Stimulated activated CD4-positive, alpha-beta T cell treated with anti-CD3 and anti-CD28 coated beads, Interleukin-2, amount 100 ng/mL, for 48 hours (primary cell): ENCODE data around the gene SKA1.
"Not testable (repeated sequence)": the region's sequence is repeated elsewhere in the genome, so short reads cannot be mapped to it uniquely, and the experiment has no call there.

Experiments
- DNase-seq, 2 donors: peaks; one replicate each; pipeline ENCODE4 v3.0.0-alpha.2; 2020

SKA1 gene

DNA sequence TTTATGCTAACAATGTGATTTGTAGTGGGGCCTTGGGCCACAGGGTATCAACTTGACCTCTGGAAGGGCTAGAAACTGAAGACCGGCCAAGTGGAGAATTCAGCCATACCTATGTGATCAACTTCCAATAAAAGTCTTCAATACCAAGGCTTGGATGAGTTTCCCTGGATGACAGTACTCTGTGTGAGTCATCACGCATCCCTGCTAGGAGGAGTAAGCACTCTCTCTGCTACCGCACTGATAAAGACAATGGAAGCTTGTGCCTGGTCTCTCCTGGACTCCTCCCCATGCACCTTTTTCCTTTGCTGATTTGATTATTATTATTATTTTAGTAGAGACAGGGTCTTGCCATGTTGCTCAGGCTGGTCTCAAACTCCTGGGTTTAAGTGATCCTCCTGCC lies 58.1 kb downstream of the SKA1 start:
- DNase-seq = no peak

DNA sequence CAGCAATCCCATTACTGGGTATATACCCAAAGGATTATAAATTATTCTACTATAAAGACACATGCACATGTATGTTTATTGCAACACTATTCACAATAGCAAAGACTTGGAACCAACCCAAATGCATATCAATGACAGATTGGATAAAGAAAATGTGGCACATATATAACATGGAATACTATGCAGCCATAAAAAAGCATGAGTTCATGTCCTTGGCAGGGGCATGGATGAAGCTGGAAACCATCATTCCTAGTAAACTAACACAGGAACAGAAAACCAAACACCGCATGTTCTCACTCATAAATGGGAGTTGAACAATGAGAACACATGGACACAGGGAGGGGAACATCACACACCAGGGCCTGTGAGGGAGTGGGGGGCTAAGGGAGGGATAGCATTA lies 61.9 kb downstream of the SKA1 start:
- not testable (repeated sequence) for DNase-seq

DNA sequence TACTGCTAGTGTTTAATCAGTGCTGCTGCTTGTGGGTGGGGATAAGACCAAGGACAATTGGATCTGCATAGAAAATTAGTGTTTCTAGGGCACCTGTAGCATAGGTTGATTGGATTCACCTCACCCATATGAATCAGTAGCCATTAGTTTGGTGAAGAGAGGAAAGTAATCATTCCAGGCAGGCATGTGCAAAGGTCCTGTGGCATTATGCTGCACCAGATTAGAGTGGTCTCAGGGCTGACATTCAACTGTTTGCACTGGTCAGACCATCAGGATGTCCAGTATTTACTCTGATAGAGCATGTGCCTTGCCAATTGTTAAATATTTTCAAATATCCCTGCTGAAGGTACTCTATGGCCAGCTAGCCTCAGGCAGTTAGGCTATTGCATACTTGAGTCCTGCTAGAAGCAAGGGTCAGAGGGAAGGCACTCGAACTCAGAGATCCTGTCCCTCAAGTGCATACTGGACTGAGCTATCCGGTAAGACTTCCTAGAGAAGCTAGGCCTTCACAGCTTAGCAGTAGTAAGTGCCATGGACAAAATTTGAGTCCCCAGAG lies 64.7 kb downstream of the SKA1 start:
- DNase-seq = no peak

DNA sequence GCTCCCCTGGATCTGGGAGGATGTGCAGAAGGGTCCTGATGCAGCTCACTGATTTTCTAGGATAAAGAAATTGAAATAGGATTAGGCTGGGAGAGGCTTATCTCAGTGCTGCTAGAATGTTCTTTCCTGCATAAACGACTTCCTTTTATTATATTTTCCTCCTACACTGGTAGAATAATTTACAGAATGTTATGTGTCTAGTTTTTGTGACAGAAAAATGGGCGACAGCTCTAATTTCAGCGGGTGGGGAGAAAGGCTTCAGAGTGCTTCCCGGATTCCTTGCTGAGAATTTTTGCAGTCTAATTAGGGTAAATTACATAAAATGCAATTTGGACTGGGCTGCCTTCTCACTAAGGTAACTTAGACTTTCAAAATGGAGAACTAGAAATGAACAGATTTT lies 66.2 kb downstream of the SKA1 start:
- no peak for DNase-seq

GRCh38 chr18:50441501-50441900 lies 66.7 kb downstream of the SKA1 start:
- no peak for DNase-seq
